Endometrial microvascular endothelial cells (primary cell): ENCODE results near the gene DCTPP1. TPM values are rescaled to one million over a fixed set of nuclear protein-coding genes. Genes with fewer than 3 reads are reported as not detected.

Experiments
- total RNA-seq: library from RNA; depleted of rRNA; stranded (reverse); fragments of >200 nt; gene quantifications from one replicate; pipeline ENCODE4 v1.2.3, GENCODE V29; 2015; ENCODE audit errors: inconsistent ontology term

DCTPP1 gene
- total RNA-seq, 1 donor from 2014 or later, result 66.6 TPM

Other genes starting within 250 kb of the DCTPP1 start
- gene CORO1A, start 246.4 kb downstream of the DCTPP1 start, total RNA-seq, result 2.5 TPM
- 1,039 TPM for gene BOLA2B, start 236.4 kb downstream of the DCTPP1 start, total RNA-seq
- gene SLX1A, start 236.2 kb downstream of the DCTPP1 start, total RNA-seq, result 57.4 TPM
- 25.2 TPM for gene SULT1A3, start 230.8 kb downstream of the DCTPP1 start, total RNA-seq
- gene NPIPB13, start 181.6 kb downstream of the DCTPP1 start, total RNA-seq, result not detected
- 72.5 TPM for gene CD2BP2, start 74.7 kb downstream of the DCTPP1 start, total RNA-seq
- 69.5 TPM for gene TBC1D10B, start 59.5 kb downstream of the DCTPP1 start, total RNA-seq
- gene MYL11, start 55.2 kb downstream of the DCTPP1 start, total RNA-seq, result not detected
- not detected for gene SEPTIN1, start 47.5 kb downstream of the DCTPP1 start, total RNA-seq
- gene ZNF48, start 34.6 kb downstream of the DCTPP1 start, total RNA-seq, result 5.8 TPM
- gene ZNF771, start 22.4 kb downstream of the DCTPP1 start, total RNA-seq, result 4.3 TPM
- 29.2 TPM for gene SEPHS2, start 15.8 kb upstream of the DCTPP1 start, total RNA-seq
- not detected for gene ITGAL, start 42.7 kb upstream of the DCTPP1 start, total RNA-seq
- gene ZNF768, start 96.5 kb upstream of the DCTPP1 start, total RNA-seq, result 25.5 TPM
- gene ZNF747, start 104.8 kb upstream of the DCTPP1 start, total RNA-seq, result 4.7 TPM
- gene ZNF764, start 128.3 kb upstream of the DCTPP1 start, total RNA-seq, result 8.3 TPM
- 10.8 TPM for gene ZNF688, start 141.7 kb upstream of the DCTPP1 start, total RNA-seq
- gene ZNF785, start 155.7 kb upstream of the DCTPP1 start, total RNA-seq, result 7.2 TPM
- gene ZNF689, start 180.4 kb upstream of the DCTPP1 start, total RNA-seq, result 11.2 TPM
- gene PRR14, start 220.9 kb upstream of the DCTPP1 start, total RNA-seq, result 22.9 TPM
- 24.7 TPM for gene FBRS, start 228.4 kb upstream of the DCTPP1 start, total RNA-seq